HuH-7 (cell line): ENCODE measurements around the gene FRS2.

Experiments used
- DNase-seq: peaks from one replicate; pipeline ENCODE4 v3.0.0; 2011; ENCODE audit warnings: low spot score

The FRS2 gene

GRCh38 chr12:69527506-69528272 is 57.5 kb downstream of the FRS2 start:
- no peak for DNase-seq

GRCh38 chr12:69529021-69529420 is 58.8 kb downstream of the FRS2 start:
- no peak for DNase-seq

- DNase-seq: no peak
These were observed 63.7 kb downstream of the FRS2 start for GRCh38 chr12:69533844-69534243.

- DNase-seq: no peak
These were observed 64.2 kb downstream of the FRS2 start for GRCh38 chr12:69534389-69534822.

- no peak for DNase-seq
These were observed 70.8 kb downstream of the FRS2 start for GRCh38 chr12:69540987-69541386.

GRCh38 chr12:69544087-69544486 is 73.9 kb downstream of the FRS2 start:
- DNase-seq: no peak

- DNase-seq: no peak
These were observed 74.9 kb downstream of the FRS2 start for GRCh38 chr12:69545081-69545480.

GRCh38 chr12:69546693-69547438 is 76.7 kb downstream of the FRS2 start:
- no peak for DNase-seq

- DNase-seq: no peak
These were observed 78.5 kb downstream of the FRS2 start for GRCh38 chr12:69548687-69549086.

GRCh38 chr12:69550569-69551350 is 80.6 kb downstream of the FRS2 start:
- no peak for DNase-seq

- peak; percentile 15 for DNase-seq
These were observed 83.5 kb downstream of the FRS2 start for GRCh38 chr12:69553628-69554248.

GRCh38 chr12:69555461-69555860 is 85.3 kb downstream of the FRS2 start:
- DNase-seq: no peak

GRCh38 chr12:69556383-69556782 is 86.2 kb downstream of the FRS2 start:
- no peak for DNase-seq

- DNase-seq: no peak
These were observed 93.1 kb downstream of the FRS2 start for GRCh38 chr12:69563166-69563762.

GRCh38 chr12:69566603-69567002 is 96.4 kb downstream of the FRS2 start:
- no peak for DNase-seq

- DNase-seq: no peak
These were observed 99.0 kb downstream of the FRS2 start for GRCh38 chr12:69569236-69569635.

- no peak for DNase-seq
These were observed 99.9 kb downstream of the FRS2 start for GRCh38 chr12:69570000-69570516.

GRCh38 chr12:69570545-69571399 is 100.6 kb downstream of the FRS2 start:
- no peak for DNase-seq

GRCh38 chr12:69575346-69575745 is 105.2 kb downstream of the FRS2 start:
- DNase-seq: no peak

- no peak for DNase-seq
These were observed 108.1 kb downstream of the FRS2 start for GRCh38 chr12:69578283-69578682.

- no peak for DNase-seq
These were observed 108.8 kb downstream of the FRS2 start for GRCh38 chr12:69579029-69579428.
